ENCODE results near the gene CCDC116. TPM values are rescaled to one million over a fixed set of nuclear protein-coding genes. Genes with fewer than 3 reads are reported as not detected.
"Not testable (repeated sequence)": the region's sequence is repeated elsewhere in the genome, so short reads cannot be mapped to it uniquely, and the experiment has no call there.

Gene CCDC116
- total RNA-seq, 1 donor from 2014 or later: 0.51 TPM

- Mint-ChIP-seq H3K27me3 (peaks cover 1% of the 10 kb centered on the region), H3K36me3 (ENCODE audit: low read depth) (peaks cover 26% of the 10 kb centered on the region), H3K4me1 (peaks cover 32% of the 10 kb centered on the region), H3K27ac (peak overlapping the region; percentile 93), H3K4me3 (peak overlapping the region; percentile 90), H3K9me3 (no peaks in the 10 kb centered on the region)
- peak; percentile 89 for DNase-seq
- intact Hi-C loops (cut with micrococcal nuclease): loop anchor here (1.0 kb wide), 2 partner anchors 8 to 13 kb away; partner anchors contain the start of gene YDJC
Observed at GRCh38 chr22:21642584-21643448, 10.3 kb downstream of the CCDC116 start.

GRCh38 chr22:21643533-21644357, 11.2 kb downstream of the CCDC116 start:
- Mint-ChIP-seq H3K4me3 (peak overlapping the region; percentile 90), H3K36me3 (ENCODE audit: low read depth) (peaks cover 27% of the 10 kb centered on the region), H3K4me1 (peaks cover 32% of the 10 kb centered on the region), H3K27me3 (peaks cover 1% of the 10 kb centered on the region), H3K9me3 (no peaks in the 10 kb centered on the region), H3K27ac (peak overlapping the region; percentile 93)
- peak; percentile 71 for DNase-seq
- intact Hi-C loops (cut with micrococcal nuclease): loop anchor here (1.0 kb wide), 1 partner anchor 8 kb away; no protein-coding TSS in a partner anchor

GRCh38 chr22:21645513-21645912, 13.0 kb downstream of the CCDC116 start:
- H3K9me3 Mint-ChIP-seq; intact Hi-C loops (cut with micrococcal nuclease); DNase-seq; H3K27me3 Mint-ChIP-seq; H3K27ac Mint-ChIP-seq; H3K4me3 Mint-ChIP-seq: not testable (repeated sequence)
- peaks cover 33% of the 10 kb centered on the region for H3K36me3 Mint-ChIP-seq (ENCODE audit: low read depth)
- peaks cover 36% of the 10 kb centered on the region for H3K4me1 Mint-ChIP-seq

- Mint-ChIP-seq H3K4me3 (no peak overlapping the region), H3K27ac (peak overlapping the region; percentile 41), H3K4me1 (peaks cover 40% of the 10 kb centered on the region), H3K36me3 (ENCODE audit: low read depth) (peaks cover 35% of the 10 kb centered on the region), H3K9me3 (no peaks in the 10 kb centered on the region), H3K27me3 (no peaks in the 10 kb centered on the region)
- intact Hi-C loops (cut with micrococcal nuclease): no loop called here
- peak; percentile 93 for DNase-seq
Observed at GRCh38 chr22:21646608-21647590, 14.3 kb downstream of the CCDC116 start.

GRCh38 chr22:21650280-21650679, 17.7 kb downstream of the CCDC116 start:
- Mint-ChIP-seq H3K27me3 (no peaks in the 10 kb centered on the region), H3K36me3 (ENCODE audit: low read depth) (peaks cover 21% of the 10 kb centered on the region), H3K4me3 (peak overlapping the region; percentile 95), H3K27ac (no peak overlapping the region), H3K9me3 (no peaks in the 10 kb centered on the region), H3K4me1 (peaks cover 34% of the 10 kb centered on the region)
- intact Hi-C loops (cut with micrococcal nuclease): no loop called here
- DNase-seq: no peak

- intact Hi-C loops (cut with micrococcal nuclease): loop anchor here (1.0 kb wide), 1 partner anchor 8 kb away; no protein-coding TSS in a partner anchor
- Mint-ChIP-seq H3K36me3 (ENCODE audit: low read depth) (peaks cover 18% of the 10 kb centered on the region), H3K9me3 (no peaks in the 10 kb centered on the region), H3K4me1 (peaks cover 34% of the 10 kb centered on the region), H3K27ac (peak overlapping the region; percentile 94), H3K27me3 (no peaks in the 10 kb centered on the region), H3K4me3 (peak overlapping the region; percentile 95)
- DNase-seq: no peak
Observed at GRCh38 chr22:21650823-21651520, 18.4 kb downstream of the CCDC116 start.

GRCh38 chr22:21651521-21652009, 19.0 kb downstream of the CCDC116 start:
- Mint-ChIP-seq H3K9me3 (no peaks in the 10 kb centered on the region), H3K27ac (peak overlapping the region; percentile 94), H3K4me1 (peaks cover 34% of the 10 kb centered on the region), H3K36me3 (ENCODE audit: low read depth) (peaks cover 14% of the 10 kb centered on the region), H3K4me3 (peak overlapping the region; percentile 95), H3K27me3 (no peaks in the 10 kb centered on the region)
- DNase-seq: no peak
- intact Hi-C loops (cut with micrococcal nuclease): loop anchor here (1.0 kb wide), 1 partner anchor 8 kb away; no protein-coding TSS in a partner anchor

- no peaks in the 10 kb centered on the region for H3K27me3 Mint-ChIP-seq
- peaks cover 15% of the 10 kb centered on the region for H3K36me3 Mint-ChIP-seq (ENCODE audit: low read depth)
- DNase-seq: peak; percentile 97
- H3K4me3 Mint-ChIP-seq: peak overlapping the region; percentile 95
- H3K27ac Mint-ChIP-seq: peak overlapping the region; percentile 94
- H3K9me3 Mint-ChIP-seq: peaks cover 3% of the 10 kb centered on the region
- intact Hi-C loops (cut with micrococcal nuclease): no loop called here
- H3K4me1 Mint-ChIP-seq: peaks cover 34% of the 10 kb centered on the region
Observed at GRCh38 chr22:21652010-21652546, 19.5 kb downstream of the CCDC116 start.

GRCh38 chr22:21652547-21653545, 20.3 kb downstream of the CCDC116 start:
- intact Hi-C loops (cut with micrococcal nuclease): no loop called here
- Mint-ChIP-seq H3K27me3 (no peaks in the 10 kb centered on the region), H3K27ac (peak overlapping the region; percentile 94), H3K4me1 (peaks cover 38% of the 10 kb centered on the region), H3K4me3 (peak overlapping the region; percentile 95), H3K36me3 (ENCODE audit: low read depth) (peaks cover 15% of the 10 kb centered on the region), H3K9me3 (peaks cover 3% of the 10 kb centered on the region)
- DNase-seq: no peak

- intact Hi-C loops (cut with micrococcal nuclease): no loop called here
- H3K4me3 Mint-ChIP-seq: peak overlapping the region; percentile 89
- no peaks in the 10 kb centered on the region for H3K27me3 Mint-ChIP-seq
- peaks cover 22% of the 10 kb centered on the region for H3K4me1 Mint-ChIP-seq
- H3K9me3 Mint-ChIP-seq: peaks cover 3% of the 10 kb centered on the region
- DNase-seq: no peak
- peak overlapping the region; percentile 91 for H3K27ac Mint-ChIP-seq
- H3K36me3 Mint-ChIP-seq (ENCODE audit: low read depth): peaks cover 6% of the 10 kb centered on the region
Observed at GRCh38 chr22:21657020-21657359, 24.4 kb downstream of the CCDC116 start.

GRCh38 chr22:21657360-21658032, 24.9 kb downstream of the CCDC116 start:
- Mint-ChIP-seq H3K4me1 (peaks cover 22% of the 10 kb centered on the region), H3K27me3 (no peaks in the 10 kb centered on the region), H3K27ac (peak overlapping the region; percentile 91), H3K9me3 (peaks cover 3% of the 10 kb centered on the region), H3K36me3 (ENCODE audit: low read depth) (peaks cover 6% of the 10 kb centered on the region), H3K4me3 (peak overlapping the region; percentile 89)
- intact Hi-C loops (cut with micrococcal nuclease): no loop called here
- DNase-seq: peak; percentile 96

Data from activated CD4-positive, alpha-beta T cell treated with anti-CD3 and anti-CD28 coated beads, Interleukin-2, amount 10 ng/mL, durations not matched to agents 24 days and 14 days (primary cell).